ENCODE data around the gene ZNF208.

ZNF208 gene

DNA sequence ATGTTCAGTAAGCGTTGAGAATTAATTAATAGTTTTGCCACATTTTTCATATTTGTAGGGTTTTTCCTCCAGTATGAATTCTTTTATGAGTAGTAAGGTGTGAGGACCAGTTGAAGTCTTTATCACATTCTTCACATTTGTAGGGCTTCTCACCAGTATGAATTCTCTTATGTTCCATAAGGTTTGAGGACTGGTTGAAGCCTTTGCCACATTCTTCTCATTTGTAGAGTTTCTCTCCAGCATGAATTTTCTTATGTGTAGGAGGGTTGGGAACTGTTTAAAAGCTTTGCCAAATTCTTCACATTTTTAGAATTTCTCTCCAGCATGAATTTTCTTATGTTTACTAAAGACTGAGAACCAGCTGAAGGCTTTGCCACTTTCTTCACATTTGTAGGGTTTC, 40.3 kb downstream of the ZNF208 start:
- TF ChIP-seq FOXP2 (optimal IDR thresholded peaks at IDR 0.05; ENCODE audit: borderline replicate concordance, extremely low read depth, extremely low read length, insufficient read depth) (no peak), POLR2AphosphoS5 (IDR thresholded peaks at IDR 0.05; ENCODE audit: low read depth, low read length) (no peak), TAF1 (IDR thresholded peaks at IDR 0.05; ENCODE audit: borderline replicate concordance, insufficient read depth, low read length) (no peak), SIN3A (IDR thresholded peaks at IDR 0.05; ENCODE audit: borderline replicate concordance, insufficient read depth, low read length) (no peak)
- TF ChIP-seq, protein P1, sequence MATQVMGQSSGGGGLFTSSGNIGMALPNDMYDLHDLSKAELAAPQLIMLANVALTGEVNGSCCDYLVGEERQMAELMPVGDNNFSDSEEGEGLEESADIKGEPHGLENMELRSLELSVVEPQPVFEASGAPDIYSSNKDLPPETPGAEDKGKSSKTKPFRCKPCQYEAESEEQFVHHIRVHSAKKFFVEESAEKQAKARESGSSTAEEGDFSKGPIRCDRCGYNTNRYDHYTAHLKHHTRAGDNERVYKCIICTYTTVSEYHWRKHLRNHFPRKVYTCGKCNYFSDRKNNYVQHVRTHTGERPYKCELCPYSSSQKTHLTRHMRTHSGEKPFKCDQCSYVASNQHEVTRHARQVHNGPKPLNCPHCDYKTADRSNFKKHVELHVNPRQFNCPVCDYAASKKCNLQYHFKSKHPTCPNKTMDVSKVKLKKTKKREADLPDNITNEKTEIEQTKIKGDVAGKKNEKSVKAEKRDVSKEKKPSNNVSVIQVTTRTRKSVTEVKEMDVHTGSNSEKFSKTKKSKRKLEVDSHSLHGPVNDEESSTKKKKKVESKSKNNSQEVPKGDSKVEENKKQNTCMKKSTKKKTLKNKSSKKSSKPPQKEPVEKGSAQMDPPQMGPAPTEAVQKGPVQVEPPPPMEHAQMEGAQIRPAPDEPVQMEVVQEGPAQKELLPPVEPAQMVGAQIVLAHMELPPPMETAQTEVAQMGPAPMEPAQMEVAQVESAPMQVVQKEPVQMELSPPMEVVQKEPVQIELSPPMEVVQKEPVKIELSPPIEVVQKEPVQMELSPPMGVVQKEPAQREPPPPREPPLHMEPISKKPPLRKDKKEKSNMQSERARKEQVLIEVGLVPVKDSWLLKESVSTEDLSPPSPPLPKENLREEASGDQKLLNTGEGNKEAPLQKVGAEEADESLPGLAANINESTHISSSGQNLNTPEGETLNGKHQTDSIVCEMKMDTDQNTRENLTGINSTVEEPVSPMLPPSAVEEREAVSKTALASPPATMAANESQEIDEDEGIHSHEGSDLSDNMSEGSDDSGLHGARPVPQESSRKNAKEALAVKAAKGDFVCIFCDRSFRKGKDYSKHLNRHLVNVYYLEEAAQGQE (IDR thresholded peaks at IDR 0.05; ENCODE audit: insufficient read depth in 1 of 2, low read depth in 2 of 2, low read length in 2 of 2) = no peak

GRCh38 chr19:21947775-21948174, 63.0 kb downstream of the ZNF208 start:
- TF ChIP-seq SIN3A (IDR thresholded peaks at IDR 0.05; ENCODE audit: borderline replicate concordance, insufficient read depth, low read length) = no peak
- no peak for TF ChIP-seq POLR2AphosphoS5 (IDR thresholded peaks at IDR 0.05; ENCODE audit: low read depth, low read length)
- TF ChIP-seq, protein P1 (IDR thresholded peaks at IDR 0.05; ENCODE audit: insufficient read depth in 1 of 2, low read depth in 2 of 2, low read length in 2 of 2) = no peak
- no peak for TF ChIP-seq FOXP2 (optimal IDR thresholded peaks at IDR 0.05; ENCODE audit: borderline replicate concordance, extremely low read depth, extremely low read length, insufficient read depth)
- TF ChIP-seq TAF1 (IDR thresholded peaks at IDR 0.05; ENCODE audit: borderline replicate concordance, insufficient read depth, low read length) = no peak

GRCh38 chr19:21940684-21941083, 70.1 kb downstream of the ZNF208 start:
- TF ChIP-seq TAF1 (IDR thresholded peaks at IDR 0.05; ENCODE audit: borderline replicate concordance, insufficient read depth, low read length) = no peak
- no peak for TF ChIP-seq FOXP2 (optimal IDR thresholded peaks at IDR 0.05; ENCODE audit: borderline replicate concordance, extremely low read depth, extremely low read length, insufficient read depth)
- no peak for TF ChIP-seq SIN3A (IDR thresholded peaks at IDR 0.05; ENCODE audit: borderline replicate concordance, insufficient read depth, low read length)
- TF ChIP-seq, protein P1 (IDR thresholded peaks at IDR 0.05; ENCODE audit: insufficient read depth in 1 of 2, low read depth in 2 of 2, low read length in 2 of 2) = no peak
- no peak for TF ChIP-seq POLR2AphosphoS5 (IDR thresholded peaks at IDR 0.05; ENCODE audit: low read depth, low read length)

DNA sequence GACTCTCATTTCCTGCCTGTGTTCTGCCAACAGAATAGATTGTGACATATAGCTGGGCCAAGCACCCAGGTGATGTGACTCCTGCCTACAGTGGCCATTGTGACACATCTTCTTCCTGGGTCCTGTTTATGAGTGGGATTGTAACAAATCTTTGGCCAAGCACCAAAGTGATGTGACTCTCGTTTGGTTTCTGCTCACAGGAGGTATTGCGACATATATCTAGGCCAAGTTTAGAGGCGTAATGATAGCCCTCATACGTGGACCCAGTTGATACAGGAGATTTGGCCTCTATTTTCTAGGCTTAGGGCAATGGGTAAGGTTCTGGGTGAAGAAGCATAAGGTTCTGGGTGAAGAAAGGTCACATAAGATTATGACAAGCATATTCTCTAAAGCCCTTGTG, 76.2 kb downstream of the ZNF208 start:
- TF ChIP-seq FOXP2 (optimal IDR thresholded peaks at IDR 0.05; ENCODE audit: borderline replicate concordance, extremely low read depth, extremely low read length, insufficient read depth) (no peak), POLR2AphosphoS5 (IDR thresholded peaks at IDR 0.05; ENCODE audit: low read depth, low read length) (no peak), TAF1 (IDR thresholded peaks at IDR 0.05; ENCODE audit: borderline replicate concordance, insufficient read depth, low read length) (no peak), SIN3A (IDR thresholded peaks at IDR 0.05; ENCODE audit: borderline replicate concordance, insufficient read depth, low read length) (no peak)
- TF ChIP-seq, protein P1 (IDR thresholded peaks at IDR 0.05; ENCODE audit: insufficient read depth in 1 of 2, low read depth in 2 of 2, low read length in 2 of 2) = no peak

- TF ChIP-seq TAF1 (IDR thresholded peaks at IDR 0.05; ENCODE audit: borderline replicate concordance, insufficient read depth, low read length) = no peak
Observed at GRCh38 chr19:21934131-21934530, 76.6 kb downstream of the ZNF208 start.
